HepG2 (cell line): ENCODE data around the gene SELENOI. TPM values are rescaled to one million over a fixed set of nuclear protein-coding genes. Genes with fewer than 3 reads are reported as not detected.

Experiments used
- ATAC-seq: fragments of 200-7000 bp; cut with Tn5 transposase; 3 replicates; pipeline ENCODE4 v1.9.1; 2020; ENCODE audit warnings: mild to moderate bottlenecking, moderate library complexity
- BruUV-seq: library from RNA; stranded (reverse); fragments of 400-500 nt; replicated peaks from 2 replicates; lab custom pipeline; 2021; lab: Mats Ljungman, UMichigan
- CTCF ChIA-PET: fragments of 300-600 bp; formaldehyde crosslinking; extraction: SDS; loops from one replicate; lab custom pipeline; 2021; ENCODE audit warnings: low total read pairs, inconsistent platforms, low intra/inter-chr PET ratio; lab: Yijun Ruan, JAX
- POLR2A ChIA-PET: fragments of 350-600 bp; sonication (Branson Sonifier 250); formaldehyde crosslinking; loops from one replicate; lab custom pipeline; 2020; ENCODE audit warnings: antibody characterized with exemption, inconsistent platforms; lab: Yijun Ruan, JAX
- DNase-seq: peaks from one replicate; pipeline ENCODE4 v3.0.0-alpha.2; 2015; ENCODE audit warnings: low spot score
- FAIRE-seq: peaks from 3 replicates; lab custom pipeline; 2011; peaks lifted over from hg19 to GRCh38; lab: Jason Lieb, UNC
- H2AFZ ChIP-seq: one replicate; pipeline ENCODE4 v1.6.1; 2011; ENCODE audit warnings: low read length, inconsistent platforms
- H3K27ac ChIP-seq: fragments of 300-600 bp; 3 replicates; pipeline ENCODE4 v1.8.0; 2011; ENCODE audit warnings: mixed run types, mild to moderate bottlenecking, mixed read lengths, low read length, inconsistent platforms; ENCODE audit not compliant: insufficient read depth; ENCODE audit errors: extremely low read length
- H3K27me3 ChIP-seq, 2 experiments: fragments of 200-600 bp in 1 of 2; 2 replicates in 1 of 2; 3 replicates in 1 of 2; pipeline versions ENCODE4 v1.6.0 to v1.8.0; 2011; ENCODE audit warnings: low read length in 2 of 2, mild to moderate bottlenecking in 2 of 2, moderate library complexity in 2 of 2, inconsistent platforms in 1 of 2; ENCODE audit not compliant: insufficient read depth in 2 of 2, control insufficient read depth in 1 of 2
- H3K36me3 ChIP-seq, 2 experiments: fragments of 200-600 bp in 1 of 2; replicated peaks in 1 of 2; 2 replicates in 1 of 2; 3 replicates in 1 of 2; pipeline versions ENCODE4 v1.5.1 to v1.8.0; 2011; ENCODE audit warnings: low read length in 2 of 2, inconsistent platforms in 1 of 2; ENCODE audit not compliant: insufficient read depth in 2 of 2, control insufficient read depth in 1 of 2
- H3K4me1 ChIP-seq: 2 replicates; pipeline ENCODE4 v1.5.1; 2012; ENCODE audit warnings: low read length, inconsistent platforms; ENCODE audit not compliant: insufficient read depth
- H3K4me2 ChIP-seq: 2 replicates; pipeline ENCODE4 v1.6.0; 2011; ENCODE audit warnings: low read depth, low read length, inconsistent platforms
- H3K4me3 ChIP-seq, 3 experiments: fragments of 200-600 bp in 1 of 3; sonication (generic), shearing (Covaris generic) in 1 of 3; replicated peaks in 1 of 3; 2 replicates each; pipeline ENCODE4 v1.5.1; 2011 to 2016; ENCODE audit warnings: low read length in 3 of 3, inconsistent platforms in 2 of 3, low read depth in 2 of 3, mild to moderate bottlenecking in 2 of 3, control low read depth in 1 of 3, mixed read lengths in 1 of 3; ENCODE audit not compliant: insufficient read depth in 1 of 3
- H3K79me2 ChIP-seq: one replicate; pipeline ENCODE4 v1.6.1; 2011; ENCODE audit warnings: low read length, inconsistent platforms; ENCODE audit not compliant: insufficient read depth
- H3K9ac ChIP-seq: 2 replicates; pipeline ENCODE4 v1.6.0; 2011; ENCODE audit warnings: mild to moderate bottlenecking, low read depth, low read length, inconsistent platforms; ENCODE audit not compliant: insufficient read depth
- H3K9me3 ChIP-seq: 2 replicates; pipeline ENCODE4 v1.5.1; 2012; ENCODE audit warnings: mild to moderate bottlenecking, low read length
- H4K20me1 ChIP-seq: 2 replicates; pipeline ENCODE4 v1.6.0; 2011; ENCODE audit warnings: inconsistent platforms, mild to moderate bottlenecking, low read length, moderate library complexity; ENCODE audit not compliant: insufficient read depth
- ELF3 ChIP-seq: IDR thresholded peaks from 2 replicates; pipeline ENCODE4 v1.6.1; 2016; ENCODE audit warnings: missing genetic modification reagents, missing compliant biosample characterization
- EP300 ChIP-seq, 3 experiments: sonication (generic) in 1 of 3; formaldehyde crosslinking in 1 of 3; IDR thresholded peaks; 2 replicates each; pipeline versions ENCODE4 v1.5.1 to v1.6.1; 2011 to 2020; ENCODE audit warnings: low read depth in 2 of 3, low read length in 2 of 3, borderline replicate concordance in 1 of 3, improper control_type of control experiment in 1 of 3, mild to moderate bottlenecking in 1 of 3, missing genetic modification reagents in 1 of 3, moderate library complexity in 1 of 3
- HMGXB4 ChIP-seq, 2 experiments: sonication (generic) in 1 of 2; formaldehyde crosslinking in 1 of 2; IDR thresholded peaks; 2 replicates each; pipeline versions ENCODE4 v1.4.0 to v1.6.1; 2018 to 2020; ENCODE audit warnings: missing genetic modification reagents in 2 of 2, borderline replicate concordance in 1 of 2, low read depth in 1 of 2, mild to moderate bottlenecking in 1 of 2, missing biosample characterization in 1 of 2
- NFE2L1 ChIP-seq: sonication (generic); formaldehyde crosslinking; IDR thresholded peaks from 2 replicates; pipeline ENCODE4 v1.4.0; 2020; ENCODE audit warnings: missing genetic modification reagents, mild to moderate bottlenecking, borderline replicate concordance
- SMARCE1 ChIP-seq: fragments of 450-650 bp; IDR thresholded peaks from 2 replicates; pipeline ENCODE4 v1.6.1; 2017; ENCODE audit warnings: borderline replicate concordance
- ZNF142 ChIP-seq: sonication (generic); formaldehyde crosslinking; IDR thresholded peaks from 2 replicates; pipeline ENCODE4 v1.4.0; 2020; ENCODE audit warnings: missing genetic modification reagents
- ZNF30 ChIP-seq: sonication (generic); formaldehyde crosslinking; IDR thresholded peaks from 2 replicates; pipeline ENCODE4 v1.5.0; 2020; ENCODE audit warnings: mild to moderate bottlenecking, missing genetic modification reagents
- ZNF446 ChIP-seq: sonication (generic); formaldehyde crosslinking; IDR thresholded peaks from 2 replicates; pipeline ENCODE4 v1.5.0; 2020; ENCODE audit warnings: mild to moderate bottlenecking, missing genetic modification reagents
- WGBS: methylation state at CpG from one replicate; pipeline ENCODE4 v1.1.6; 2017; ENCODE audit warnings: low lambda C conversion rate; 5-methylcytosine and 5-hydroxymethylcytosine counted together
- in situ Hi-C: cut with HindIII; loops from 2 replicates; pipeline ENCODE4 v1.10.0; 2017; ENCODE audit warnings: low pct_unique_long_range_greater_than_20kb; ENCODE audit not compliant: extremely low pct_ligation_motif_present
- intact Hi-C: fragments of 100-400 bp; cut with micrococcal nuclease; formaldehyde crosslinking; loops from one replicate; pipeline ENCODE4 v1.10.0; 2022; ENCODE audit not compliant: unreplicated experiment
- polyA plus RNA-seq, 8 experiments: library from polyadenylated mRNA; depleted of rRNA in 3 of 8; stranded (reverse) in 7 of 8; unstranded in 1 of 8; fragments of >200 nt; fragmentation: Illumina TruSeq in 4 of 8; extraction: Trizol in 4 of 8; gene quantifications; 2 replicates each; pipeline versions ENCODE4 v1.2.1 to v1.2.3, GENCODE V29; 2011 to 2016; ENCODE audit warnings: low read depth in 4 of 8, missing spikeins in 1 of 8, mixed read lengths in 1 of 8; ENCODE audit not compliant: insufficient read depth in 1 of 8
- total RNA-seq, 5 experiments: library from RNA; depleted of rRNA; stranded (reverse); fragments of >200 nt; fragmentation: Illumina TruSeq; extraction: Trizol; gene quantifications; 2 replicates each; pipeline ENCODE4 v1.2.3, GENCODE V29; 2016; ENCODE audit warnings: low read depth in 1 of 5

Gene SELENOI
- total and polyA plus RNA-seq, 2 of the 13 experiments (the other 11 are each of a cell fraction or from before 2014, with no cell fraction given) = 27.7 to 60.3 TPM

- no peak for FAIRE-seq
- H2AFZ ChIP-seq = no peak overlapping the region
- no peak overlapping the region for H3K4me2 ChIP-seq
- 40% methylated on average over 8 of the region's 8 CpGs for WGBS
- H3K9ac ChIP-seq = no peak overlapping the region
- H4K20me1 ChIP-seq = no peaks in the 10 kb centered on the region
- ChIA-PET POLR2A (no interaction called here), CTCF (no interaction called here)
- intact Hi-C loops (no loop called here), in situ Hi-C loops (no loop called here)
- DNase-seq = no peak
- no peak overlapping the region for H3K27ac ChIP-seq
- no TSS peak for BruUV-seq
- no peaks in the 10 kb centered on the region for H3K9me3 ChIP-seq
- no peaks in the 10 kb centered on the region for H3K79me2 ChIP-seq
- no peaks in the 10 kb centered on the region for H3K36me3 ChIP-seq
- no peak overlapping the region for H3K4me3 ChIP-seq
- H3K4me1 ChIP-seq = no peaks in the 10 kb centered on the region
- no peak for ATAC-seq
- peaks cover 0 to 3% of the 10 kb centered on the region in 2 experiments; a peak in 2 of 5 replicates for H3K27me3 ChIP-seq
- no peak for TF ChIP-seq ZNF446 (CRISPR knock-in tag)
- TF ChIP-seq NFE2L1 = no peak
- no peak for TF ChIP-seq ELF3 (CRISPR knock-in tag)
- no peak for TF ChIP-seq ZNF142
- no peak for TF ChIP-seq ZNF30 (CRISPR knock-in tag)
- TF ChIP-seq HMGXB4 (CRISPR knock-in tag; IDR thresholded peaks at IDR 0.05; ENCODE audit: borderline replicate concordance in 1 of 2, low read depth in 1 of 2) = no peak
- no peak for TF ChIP-seq EP300 (IDR thresholded peaks at IDR 0.05; ENCODE audit: low read depth in 2 of 2, low read length in 2 of 2)
- no peak for TF ChIP-seq EP300 (CRISPR knock-in tag; IDR thresholded peaks at IDR 0.05; ENCODE audit: borderline replicate concordance)
- no peak for TF ChIP-seq SMARCE1
These were observed 84.0 kb downstream of the SELENOI start for GRCh38 chr2:26429779-26430578.
